WTC11 (cell line): ENCODE results near the gene HSD3B7. TPM values are rescaled to one million over a fixed set of nuclear protein-coding genes. Genes with fewer than 3 reads are reported as not detected.

ENCODE experiments used
- ATAC-seq: fragments of 200-7000 bp; cut with Tn5 transposase; 2 replicates; pipeline ENCODE4 v1.10.0; 2021; ENCODE audit warnings: mild to moderate bottlenecking, moderate library complexity
- CTCF ChIA-PET: fragments of 300-600 bp; sonication (Branson Sonifier 250); formaldehyde crosslinking; loops from one replicate; lab custom pipeline; 2021; ENCODE audit warnings: antibody characterized with exemption; lab: Charles Lee
- POLR2A ChIA-PET: fragments of 350-600 bp; sonication (Branson Sonifier 250); formaldehyde crosslinking; loops from one replicate; lab custom pipeline; 2021; ENCODE audit warnings: antibody characterized with exemption; lab: Charles Lee
- DNase-seq: peaks from one replicate; pipeline ENCODE4 v3.0.0; 2021; ENCODE audit warnings: low spot score
- H3K27ac Mint-ChIP-seq: 2 replicates; pipeline ENCODE4 v1.8.0; 2021; ENCODE audit warnings: mixed read lengths
- H3K27me3 Mint-ChIP-seq: 2 replicates; pipeline ENCODE4 v1.8.0; 2021; ENCODE audit warnings: low read depth, mild to moderate bottlenecking, moderate library complexity, mixed read lengths
- H3K36me3 Mint-ChIP-seq: 2 replicates; pipeline ENCODE4 v1.8.0; 2021; ENCODE audit warnings: mixed read lengths
- H3K4me1 Mint-ChIP-seq: 2 replicates; pipeline ENCODE4 v1.8.0; 2022; ENCODE audit warnings: mixed read lengths
- H3K4me3 Mint-ChIP-seq: 2 replicates; pipeline ENCODE4 v1.8.0; 2021; ENCODE audit warnings: mild to moderate bottlenecking, moderate library complexity, mixed read lengths
- H3K9me3 Mint-ChIP-seq: 2 replicates; pipeline ENCODE4 v1.8.0; 2021; ENCODE audit warnings: mixed read lengths
- ARID4B ChIP-seq: sonication (generic); formaldehyde crosslinking; IDR thresholded peaks from 2 replicates; pipeline ENCODE4 v1.8.0; 2023; ENCODE audit warnings: missing genetic modification reagents, mild to moderate bottlenecking, borderline replicate concordance
- CTCF ChIP-seq: fragments of 200-600 bp; IDR thresholded peaks from 2 replicates; pipeline ENCODE4 v1.8.0; 2022; ENCODE audit warnings: antibody characterized with exemption
- E2F1 ChIP-seq: sonication (generic); formaldehyde crosslinking; IDR thresholded peaks from 2 replicates; pipeline ENCODE4 v1.8.0; 2022; ENCODE audit warnings: mild to moderate bottlenecking, missing genetic modification reagents
- ERG ChIP-seq: fragments of 250-450 bp; sonication (Bioruptor Pico); IDR thresholded peaks from 2 replicates; pipeline ENCODE4 v1.8.0; 2021; ENCODE audit warnings: mild to moderate bottlenecking
- ETV6 ChIP-seq: sonication (generic); formaldehyde crosslinking; IDR thresholded peaks from 2 replicates; pipeline ENCODE4 v1.8.1; 2022; ENCODE audit warnings: mild to moderate bottlenecking, missing genetic modification reagents
- FOXP1 ChIP-seq: sonication (generic); formaldehyde crosslinking; IDR thresholded peaks from 2 replicates; pipeline ENCODE4 v1.8.0; 2022; ENCODE audit warnings: missing genetic modification reagents, mild to moderate bottlenecking, moderate library complexity, borderline replicate concordance
- GABPB1 ChIP-seq: sonication (generic); formaldehyde crosslinking; IDR thresholded peaks from 2 replicates; pipeline ENCODE4 v1.8.1; 2023; ENCODE audit warnings: mild to moderate bottlenecking, missing genetic modification reagents
- GTF2I ChIP-seq: fragments of 250-450 bp; sonication (Bioruptor Pico); conservative IDR thresholded peaks from 2 replicates; pipeline ENCODE4 v1.4.0; 2021; ENCODE audit warnings: mild to moderate bottlenecking
- HMGA2 ChIP-seq: fragments of 250-450 bp; sonication (Bioruptor Pico); IDR thresholded peaks from 2 replicates; pipeline ENCODE4 v1.4.0; 2021; ENCODE audit warnings: mild to moderate bottlenecking, moderate library complexity
- IRF2 ChIP-seq: sonication (generic); formaldehyde crosslinking; IDR thresholded peaks from 2 replicates; pipeline ENCODE4 v1.8.0; 2022; ENCODE audit warnings: low read depth, missing genetic modification reagents, borderline replicate concordance
- NFYB ChIP-seq: sonication (generic); formaldehyde crosslinking; conservative IDR thresholded peaks from 2 replicates; pipeline ENCODE4 v1.8.0; 2022; ENCODE audit warnings: low read depth, missing genetic modification reagents
- OVOL2 ChIP-seq: fragments of 250-450 bp; sonication (Bioruptor Pico); IDR thresholded peaks from 2 replicates; pipeline ENCODE4 v1.9.0; 2021; ENCODE audit warnings: mild to moderate bottlenecking, borderline replicate concordance
- USF2 ChIP-seq: sonication (generic); formaldehyde crosslinking; IDR thresholded peaks from 2 replicates; pipeline ENCODE4 v1.8.1; 2023; ENCODE audit warnings: mild to moderate bottlenecking, missing genetic modification reagents, moderate library complexity
- ZNF263 ChIP-seq: sonication (generic); formaldehyde crosslinking; IDR thresholded peaks from 2 replicates; pipeline ENCODE4 v1.8.1; 2022; ENCODE audit warnings: low read depth, mild to moderate bottlenecking, moderate library complexity, missing genetic modification reagents
- total RNA-seq: library from RNA; stranded (reverse); gene quantifications from 3 replicates; pipeline ENCODE4 v1.2.3, GENCODE V29; 2021
- TF ChIP-seq, protein P1 (sequence below): sonication (generic); formaldehyde crosslinking; IDR thresholded peaks from 2 replicates; pipeline ENCODE4 v1.8.0; 2022; ENCODE audit warnings: mild to moderate bottlenecking, missing genetic modification reagents
- TF ChIP-seq, protein P2 (sequence below): sonication (generic); formaldehyde crosslinking; IDR thresholded peaks from 2 replicates; pipeline ENCODE4 v1.8.1; 2022; ENCODE audit warnings: mild to moderate bottlenecking, moderate library complexity, missing genetic modification reagents
- TF ChIP-seq, protein P3 (sequence below): fragments of 250-450 bp; sonication (Bioruptor Pico); IDR thresholded peaks from 2 replicates; pipeline ENCODE4 v1.9.0; 2021; ENCODE audit warnings: moderate library complexity, mild to moderate bottlenecking, inconsistent platforms, borderline replicate concordance
- TF ChIP-seq, protein P4 (sequence below): sonication (generic); formaldehyde crosslinking; IDR thresholded peaks from 2 replicates; pipeline ENCODE4 v1.8.1; 2023; ENCODE audit warnings: mild to moderate bottlenecking, missing genetic modification reagents, moderate library complexity

Gene HSD3B7
- total RNA-seq, 1 experiment from 2014 or later = 4.5 TPM

DNA sequence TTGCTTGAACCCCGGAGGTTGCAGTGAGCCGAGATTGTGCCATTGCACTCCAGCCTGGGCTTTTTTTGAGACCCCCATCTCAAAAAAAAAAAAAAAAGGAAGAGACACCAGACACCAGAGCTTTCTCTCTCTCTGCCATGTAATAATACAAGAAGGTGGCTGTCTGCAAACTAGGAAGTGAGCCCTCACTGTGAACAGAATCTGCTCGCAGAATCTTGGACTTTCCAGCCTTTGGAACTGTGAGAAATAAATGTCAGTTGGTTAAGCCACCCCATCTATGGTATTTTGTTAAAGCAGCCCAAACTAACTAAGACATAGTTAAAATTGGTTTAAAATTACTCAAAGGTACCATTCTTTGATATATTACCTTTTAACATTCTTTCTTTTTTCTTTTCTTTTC lies 35.5 kb downstream of the HSD3B7 start (continued):
- TF ChIP-seq ETV6 (CRISPR knock-in tag) (no peak), HMGA2 (CRISPR knock-in tag) (no peak), USF2 (CRISPR knock-in tag) (no peak), NFYB (CRISPR knock-in tag) (no peak)
- TF ChIP-seq, protein P1, sequence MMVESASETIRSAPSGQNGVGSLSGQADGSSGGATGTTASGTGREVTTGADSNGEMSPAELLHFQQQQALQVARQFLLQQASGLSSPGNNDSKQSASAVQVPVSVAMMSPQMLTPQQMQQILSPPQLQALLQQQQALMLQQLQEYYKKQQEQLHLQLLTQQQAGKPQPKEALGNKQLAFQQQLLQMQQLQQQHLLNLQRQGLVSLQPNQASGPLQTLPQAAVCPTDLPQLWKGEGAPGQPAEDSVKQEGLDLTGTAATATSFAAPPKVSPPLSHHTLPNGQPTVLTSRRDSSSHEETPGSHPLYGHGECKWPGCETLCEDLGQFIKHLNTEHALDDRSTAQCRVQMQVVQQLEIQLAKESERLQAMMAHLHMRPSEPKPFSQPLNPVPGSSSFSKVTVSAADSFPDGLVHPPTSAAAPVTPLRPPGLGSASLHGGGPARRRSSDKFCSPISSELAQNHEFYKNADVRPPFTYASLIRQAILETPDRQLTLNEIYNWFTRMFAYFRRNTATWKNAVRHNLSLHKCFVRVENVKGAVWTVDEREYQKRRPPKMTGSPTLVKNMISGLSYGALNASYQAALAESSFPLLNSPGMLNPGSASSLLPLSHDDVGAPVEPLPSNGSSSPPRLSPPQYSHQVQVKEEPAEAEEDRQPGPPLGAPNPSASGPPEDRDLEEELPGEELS (CRISPR knock-in tag) = no peak

GRCh38 chr16:31022544-31023251 lies 37.7 kb downstream of the HSD3B7 start:
- no peak overlapping the region; the same call in 1 of the 2 replicates for H3K27ac Mint-ChIP-seq
- no peak overlapping the region for H3K4me3 Mint-ChIP-seq
- ATAC-seq (no peak), DNase-seq (no peak)
- POLR2A ChIA-PET = interaction anchor here (1.1 kb wide), 1 partner anchor 51 kb away, joined by 7 read pairs; the partner anchor contains the start of genes ZNF646 and ZNF668
- peaks cover 4% of the 10 kb centered on the region; the same call in 1 of the 2 replicates for H3K4me1 Mint-ChIP-seq
- no peaks in the 10 kb centered on the region for H3K36me3 Mint-ChIP-seq
- CTCF ChIA-PET = interaction anchor here (1.7 to 3.2 kb wide), 2 partner anchors 19 to 38 kb away, joined by 8 to 11 read pairs; partner anchors contain the start of gene HSD3B7
- H3K9me3 Mint-ChIP-seq = no peaks in the 10 kb centered on the region
- no peaks in the 10 kb centered on the region for H3K27me3 Mint-ChIP-seq
- TF ChIP-seq GABPB1 (CRISPR knock-in tag) (no peak), IRF2 (CRISPR knock-in tag) (no peak), ARID4B (CRISPR knock-in tag) (no peak), E2F1 (CRISPR knock-in tag) (no peak), ERG (CRISPR knock-in tag) (no peak), GTF2I (CRISPR knock-in tag) (no peak), ZNF263 (no peak), OVOL2 (CRISPR knock-in tag) (no peak), CTCF (no peak), FOXP1 (CRISPR knock-in tag) (no peak)
- TF ChIP-seq, protein P2, sequence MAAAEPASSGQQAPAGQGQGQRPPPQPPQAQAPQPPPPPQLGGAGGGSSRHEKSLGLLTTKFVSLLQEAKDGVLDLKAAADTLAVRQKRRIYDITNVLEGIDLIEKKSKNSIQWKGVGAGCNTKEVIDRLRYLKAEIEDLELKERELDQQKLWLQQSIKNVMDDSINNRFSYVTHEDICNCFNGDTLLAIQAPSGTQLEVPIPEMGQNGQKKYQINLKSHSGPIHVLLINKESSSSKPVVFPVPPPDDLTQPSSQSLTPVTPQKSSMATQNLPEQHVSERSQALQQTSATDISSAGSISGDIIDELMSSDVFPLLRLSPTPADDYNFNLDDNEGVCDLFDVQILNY (CRISPR knock-in tag) = no peak
- TF ChIP-seq, protein P3, sequence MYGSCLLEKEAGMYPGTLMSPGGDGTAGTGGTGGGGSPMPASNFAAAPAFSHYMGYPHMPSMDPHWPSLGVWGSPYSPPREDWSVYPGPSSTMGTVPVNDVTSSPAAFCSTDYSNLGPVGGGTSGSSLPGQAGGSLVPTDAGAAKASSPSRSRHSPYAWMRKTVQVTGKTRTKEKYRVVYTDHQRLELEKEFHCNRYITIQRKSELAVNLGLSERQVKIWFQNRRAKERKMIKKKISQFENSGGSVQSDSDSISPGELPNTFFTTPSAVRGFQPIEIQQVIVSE = no peak
- TF ChIP-seq, protein P4, sequence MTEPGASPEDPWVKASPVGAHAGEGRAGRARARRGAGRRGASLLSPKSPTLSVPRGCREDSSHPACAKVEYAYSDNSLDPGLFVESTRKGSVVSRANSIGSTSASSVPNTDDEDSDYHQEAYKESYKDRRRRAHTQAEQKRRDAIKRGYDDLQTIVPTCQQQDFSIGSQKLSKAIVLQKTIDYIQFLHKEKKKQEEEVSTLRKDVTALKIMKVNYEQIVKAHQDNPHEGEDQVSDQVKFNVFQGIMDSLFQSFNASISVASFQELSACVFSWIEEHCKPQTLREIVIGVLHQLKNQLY (CRISPR knock-in tag) = no peak
